Activated CD4-positive, alpha-beta T cell treated with anti-CD3 and anti-CD28 coated beads, Interleukin-2, amount 50 U/mL, for 48 hours (primary cell): ENCODE data around the gene OTUD6A.
"Not testable (repeated sequence)": the region's sequence is repeated elsewhere in the genome, so short reads cannot be mapped to it uniquely, and the experiment has no call there.

ENCODE experiments used
- DNase-seq, 2 experiments: peaks; one replicate each; pipeline ENCODE4 v3.0.0-alpha.2; 2020

OTUD6A gene

GRCh38 chrX:70049406-70049805 lies 12.9 kb upstream of the OTUD6A start:
- no peak for DNase-seq

- no peak for DNase-seq
Measured at GRCh38 chrX:70049925-70050324, 12.3 kb upstream of the OTUD6A start, which contains the start of gene AWAT2. TSS of gene AWAT2 (minus strand) at chrX:70049938. CDS start at chrX:70049932, 6 bp downstream.

- DNase-seq = no peak
Measured at GRCh38 chrX:70052895-70053615, 9.2 kb upstream of the OTUD6A start.

GRCh38 chrX:70054391-70054790 lies 7.9 kb upstream of the OTUD6A start:
- no peak for DNase-seq

GRCh38 chrX:70062961-70063550 lies 799 bp downstream of the OTUD6A start:
- DNase-seq = no peak

GRCh38 chrX:70066646-70067045 lies 4.4 kb downstream of the OTUD6A start:
- DNase-seq = no peak

GRCh38 chrX:70079297-70079696 lies 17.0 kb downstream of the OTUD6A start:
- no peak for DNase-seq

GRCh38 chrX:70079870-70080269 lies 17.6 kb downstream of the OTUD6A start:
- no peak for DNase-seq

GRCh38 chrX:70082723-70083122 lies 20.5 kb downstream of the OTUD6A start:
- DNase-seq = no peak

GRCh38 chrX:70084592-70085240 lies 22.5 kb downstream of the OTUD6A start:
- DNase-seq = no peak

- DNase-seq = no peak
Measured at GRCh38 chrX:70087857-70088630, 25.8 kb downstream of the OTUD6A start.

GRCh38 chrX:70088751-70089150 lies 26.5 kb downstream of the OTUD6A start:
- DNase-seq = no peak

GRCh38 chrX:70089604-70090297 lies 27.5 kb downstream of the OTUD6A start:
- DNase-seq = no peak

- DNase-seq = no peak
Measured at GRCh38 chrX:70092247-70092646, 30.0 kb downstream of the OTUD6A start.

GRCh38 chrX:70096052-70096451 lies 33.8 kb downstream of the OTUD6A start:
- DNase-seq = peak in 1 of 2 experiments; percentile 3

- no peak for DNase-seq
Measured at GRCh38 chrX:70105229-70105628, 43.0 kb downstream of the OTUD6A start.

- DNase-seq = not testable (repeated sequence)
Measured at GRCh38 chrX:70111436-70112026, 49.3 kb downstream of the OTUD6A start.
